AG04450 (cell line): ENCODE measurements around the gene FURIN. TPM values are rescaled to one million over a fixed set of nuclear protein-coding genes. Genes with fewer than 3 reads are reported as not detected.
"Not testable (repeated sequence)": the region's sequence is repeated elsewhere in the genome, so short reads cannot be mapped to it uniquely, and the experiment has no call there.

Experiments
- CTCF ChIA-PET: fragments of 300-600, 350-600 bp; formaldehyde crosslinking; extraction: SDS; loops from one replicate; lab custom pipeline; 2022; ENCODE audit warnings: antibody characterized with exemption, inconsistent platforms; lab: Charles Lee
- POLR2A ChIA-PET: fragments of 350-600 bp; formaldehyde crosslinking; extraction: SDS; loops from one replicate; lab custom pipeline; 2021; ENCODE audit warnings: antibody characterized with exemption, inconsistent platforms; lab: Yijun Ruan, JAX
- DNase-seq: peaks from one replicate; pipeline ENCODE4 v3.0.0-alpha.2; 2011; ENCODE audit warnings: low read depth, low spot score
- H3K27ac ChIP-seq: one replicate; pipeline ENCODE4 v1.5.1; 2012; ENCODE audit warnings: low read depth, low read length, control low read depth
- H3K27me3 ChIP-seq: one replicate; pipeline ENCODE4 v1.6.0; 2012; ENCODE audit warnings: low read length; ENCODE audit not compliant: control insufficient read depth, insufficient read depth
- H3K4me3 ChIP-seq: 2 replicates; pipeline ENCODE4 v1.5.1; 2011; ENCODE audit warnings: mild to moderate bottlenecking, low read depth, low read length, control low read depth
- H3K9me3 ChIP-seq: 2 replicates; pipeline ENCODE4 v1.5.1; 2012; ENCODE audit warnings: low read length; ENCODE audit not compliant: control insufficient read depth, insufficient read depth
- polyA plus RNA-seq: library from polyadenylated mRNA; depleted of rRNA; stranded (reverse); fragments of >200 nt; gene quantifications from 2 replicates; pipeline ENCODE4 v1.2.3, GENCODE V29; 2011
- TF ChIP-seq, protein P1 (sequence below): IDR thresholded peaks from 2 replicates; pipeline ENCODE4 v1.5.1; 2011; ENCODE audit warnings: low read depth, low read length, control low read depth, inconsistent platforms

The FURIN gene
- polyA plus RNA-seq, 1 experiment, result 14.0 TPM

DNA sequence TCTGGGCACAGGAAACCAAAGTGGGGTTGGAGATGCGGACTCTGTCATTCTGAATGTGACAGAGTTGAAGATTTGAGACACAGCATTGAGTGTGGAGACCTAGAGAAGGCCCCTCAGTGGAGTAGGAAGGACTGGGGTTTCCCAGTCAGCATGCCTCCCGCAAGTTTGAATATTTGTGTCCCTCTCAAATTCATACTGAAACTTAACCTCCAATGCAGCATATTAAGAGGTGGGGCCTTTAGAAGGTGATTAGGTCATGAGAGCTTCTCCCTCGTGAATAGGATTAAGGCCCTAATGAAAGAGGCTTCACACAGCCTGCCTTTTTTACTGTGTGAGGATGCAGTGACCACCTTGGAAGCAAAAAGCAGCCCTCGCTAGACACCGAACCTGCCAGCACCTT, 56.0 kb downstream of the FURIN start:
- DNase-seq, result no peak
- no peak overlapping the region for H3K4me3 ChIP-seq
- H3K9me3 ChIP-seq, result no peaks in the 10 kb centered on the region
- no peaks in the 10 kb centered on the region for H3K27me3 ChIP-seq
- TF ChIP-seq, protein P1, sequence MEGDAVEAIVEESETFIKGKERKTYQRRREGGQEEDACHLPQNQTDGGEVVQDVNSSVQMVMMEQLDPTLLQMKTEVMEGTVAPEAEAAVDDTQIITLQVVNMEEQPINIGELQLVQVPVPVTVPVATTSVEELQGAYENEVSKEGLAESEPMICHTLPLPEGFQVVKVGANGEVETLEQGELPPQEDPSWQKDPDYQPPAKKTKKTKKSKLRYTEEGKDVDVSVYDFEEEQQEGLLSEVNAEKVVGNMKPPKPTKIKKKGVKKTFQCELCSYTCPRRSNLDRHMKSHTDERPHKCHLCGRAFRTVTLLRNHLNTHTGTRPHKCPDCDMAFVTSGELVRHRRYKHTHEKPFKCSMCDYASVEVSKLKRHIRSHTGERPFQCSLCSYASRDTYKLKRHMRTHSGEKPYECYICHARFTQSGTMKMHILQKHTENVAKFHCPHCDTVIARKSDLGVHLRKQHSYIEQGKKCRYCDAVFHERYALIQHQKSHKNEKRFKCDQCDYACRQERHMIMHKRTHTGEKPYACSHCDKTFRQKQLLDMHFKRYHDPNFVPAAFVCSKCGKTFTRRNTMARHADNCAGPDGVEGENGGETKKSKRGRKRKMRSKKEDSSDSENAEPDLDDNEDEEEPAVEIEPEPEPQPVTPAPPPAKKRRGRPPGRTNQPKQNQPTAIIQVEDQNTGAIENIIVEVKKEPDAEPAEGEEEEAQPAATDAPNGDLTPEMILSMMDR, result no peak
- ChIA-PET CTCF (interaction anchor here (1.5 to 4.8 kb wide), 3 partner anchors 9 to 39 kb away, joined by 3 to 34 read pairs (median 11); partner anchors contain the start of genes HDDC3 and UNC45A), POLR2A (no interaction called here)
- H3K27ac ChIP-seq, result no peak overlapping the region

- H3K27ac ChIP-seq, DNase-seq, POLR2A ChIA-PET, H3K4me3 ChIP-seq, H3K9me3 ChIP-seq, H3K27me3 ChIP-seq: not testable (repeated sequence)
- CTCF ChIA-PET, result interaction anchor here (0.7 to 2.5 kb wide), 3 partner anchors 7 to 112 kb away, joined by 5 to 17 read pairs (median 11); partner anchors contain the start of gene UNC45A
Measured at GRCh38 chr15:90926766-90927165, 58.4 kb downstream of the FURIN start.

- CTCF ChIA-PET, DNase-seq, POLR2A ChIA-PET, H3K9me3 ChIP-seq, H3K4me3 ChIP-seq, H3K27ac ChIP-seq, H3K27me3 ChIP-seq: not testable (repeated sequence)
Measured at GRCh38 chr15:90928106-90928505, 59.7 kb downstream of the FURIN start.

GRCh38 chr15:90929246-90930019, 61.0 kb downstream of the FURIN start:
- DNase-seq, result no peak
- POLR2A ChIA-PET, result no interaction called here
- no peaks in the 10 kb centered on the region for H3K9me3 ChIP-seq
- CTCF ChIA-PET, result interaction anchor here (0.6 to 7.4 kb wide), 3 partner anchors 26 to 32 kb away, joined by 3 to 98 read pairs (median 18); partner anchors contain the start of gene MAN2A2
- peak overlapping the region; percentile 33 for H3K27ac ChIP-seq
- H3K27me3 ChIP-seq, result no peaks in the 10 kb centered on the region
- TF ChIP-seq, protein P1, result no peak
- peak overlapping the region; percentile 66 for H3K4me3 ChIP-seq

DNA sequence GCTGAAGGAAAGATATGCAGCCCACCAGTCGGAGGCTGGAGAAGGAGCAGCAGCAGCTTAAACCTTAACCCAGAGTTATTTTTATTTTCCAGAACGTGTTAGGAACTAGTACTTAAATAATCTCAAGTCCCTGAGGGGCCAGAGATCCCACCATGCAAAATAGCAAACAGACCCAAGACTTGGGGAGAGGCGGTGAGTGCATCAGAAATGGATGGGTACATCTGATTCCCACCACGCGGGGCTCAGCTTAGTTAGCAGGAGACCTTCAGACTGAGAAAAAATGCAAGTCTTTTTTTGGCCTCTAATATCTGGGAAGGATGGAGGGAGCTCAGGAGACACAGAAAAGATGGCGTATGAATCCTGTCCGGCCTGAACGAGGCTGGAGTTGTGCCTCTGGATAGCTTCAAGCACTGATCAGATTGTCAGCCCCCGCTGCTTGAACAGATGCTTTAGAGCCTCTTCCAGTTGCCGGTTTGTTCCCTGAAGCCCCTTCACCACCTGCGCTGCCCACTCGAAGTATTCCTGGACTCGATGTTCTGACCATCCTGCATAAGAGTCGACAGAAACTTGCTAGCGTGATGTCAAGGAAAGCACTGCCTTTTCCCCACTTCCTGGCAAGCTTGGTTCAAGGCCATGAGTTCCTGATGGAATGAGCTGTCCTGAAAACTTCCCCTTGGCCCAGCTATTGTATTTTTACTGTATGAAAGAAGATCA, 62.6 kb downstream of the FURIN start:
- no peaks in the 10 kb centered on the region; the same call in 1 of the 2 replicates for H3K9me3 ChIP-seq
- ChIA-PET CTCF (interaction anchor here (0.7 to 7.4 kb wide), 11 partner anchors 9 to 606 kb away, joined by 3 to 98 read pairs (median 4); partner anchors contain the start of genes BLM and MAN2A2), POLR2A (interaction anchor here (0.6 to 1.0 kb wide), 2 partner anchors 9 to 119 kb away, joined by 3 read pairs; no protein-coding TSS in a partner anchor)
- TF ChIP-seq, protein P1, result no peak
- no peak for DNase-seq
- no peaks in the 10 kb centered on the region for H3K27me3 ChIP-seq
- no peak overlapping the region for H3K27ac ChIP-seq
- peak overlapping the region; percentile 66 for H3K4me3 ChIP-seq
